GM18505 (cell line): Measurements from ENCODE around the gene NIM1K.
A peak's percentile ranks its signal among the peaks of the same experiment; 100 is the strongest.
"Not testable (repeated sequence)": the region's sequence is repeated elsewhere in the genome, so short reads cannot be mapped to it uniquely, and the experiment has no call there.

Experiments
- ATAC-seq: cut with Tn5 transposase; IDR thresholded peaks from one replicate; pipeline ENCODE4 v1.9.1; 2021; ENCODE audit not compliant: unreplicated experiment
- POLR2A ChIP-seq: IDR thresholded peaks from 4 replicates; pipeline ENCODE4 v1.6.1; 2011; ENCODE audit warnings: borderline replicate concordance; ENCODE audit not compliant: insufficient read depth, insufficient read length; ENCODE audit errors: extremely low read depth

Gene NIM1K

GRCh38 chr5:43191740-43192557 lies at the start of gene NIM1K:
Gene NIM1K, plus strand, starts transcription at chr5:43192225. Its CDS starts 53,551 bp downstream, at chr5:43245776.
- ATAC-seq = peak; percentile 74
- no peak for TF ChIP-seq POLR2A

DNA sequence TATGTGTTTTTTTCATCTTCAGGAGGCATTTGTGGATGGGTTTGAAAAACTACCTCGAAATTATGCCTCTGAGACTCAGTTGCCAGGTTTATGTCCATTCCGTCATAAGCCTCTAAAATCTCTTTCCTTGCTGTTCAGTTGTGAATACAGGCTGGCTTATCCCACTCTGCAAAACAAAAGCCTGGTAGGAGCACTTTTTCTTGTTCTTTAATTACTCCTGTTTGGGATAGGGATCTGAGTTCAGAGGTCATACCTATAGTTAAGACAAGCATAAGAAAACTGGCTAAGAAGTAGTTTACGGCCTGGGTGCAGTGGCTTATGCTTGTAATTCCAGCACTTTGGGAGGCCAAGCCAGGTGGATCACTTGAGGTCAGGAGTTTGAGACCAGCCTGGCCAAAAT lies 47.0 kb upstream of the NIM1K start:
- no peak for TF ChIP-seq POLR2A
- ATAC-seq = no peak

DNA sequence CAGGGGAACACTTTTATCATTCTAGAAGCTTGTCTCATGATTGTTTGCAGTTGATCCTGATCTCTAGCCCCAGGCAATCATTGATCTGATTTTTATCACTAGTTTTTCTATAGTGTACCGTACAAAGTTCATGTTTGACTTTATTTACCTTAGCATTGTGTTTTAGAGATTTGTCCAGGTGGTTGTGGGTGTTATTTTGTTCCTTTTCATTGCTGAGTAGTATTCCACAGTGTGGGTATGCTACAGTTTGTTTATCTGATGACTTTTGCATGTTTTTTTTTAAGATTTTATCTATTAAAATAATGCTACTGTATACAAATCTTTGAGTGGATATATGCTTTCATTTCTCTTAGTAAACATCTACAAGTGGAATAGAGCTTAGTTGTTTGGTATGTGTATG lies 45.1 kb upstream of the NIM1K start:
- no peak for TF ChIP-seq POLR2A
- no peak for ATAC-seq

DNA sequence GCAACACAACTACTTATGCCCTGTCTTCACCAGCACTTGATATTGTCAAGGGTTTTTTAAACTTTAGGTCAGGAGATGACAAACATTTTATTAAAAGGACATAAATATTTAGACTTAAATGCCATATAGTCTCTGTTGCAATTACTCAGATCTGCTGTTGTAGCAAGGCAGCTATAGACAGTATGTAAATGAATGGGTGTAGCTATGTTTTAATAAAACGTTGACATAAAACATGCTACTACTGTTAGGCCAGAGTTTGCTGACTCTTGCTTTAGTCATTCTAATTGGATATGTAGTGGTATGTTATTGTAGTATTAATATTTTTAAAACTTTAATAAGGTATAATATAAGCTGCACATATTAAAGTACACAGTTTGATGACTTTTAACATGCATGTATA lies 43.6 kb upstream of the NIM1K start:
- no peak for ATAC-seq
- TF ChIP-seq POLR2A = no peak

DNA sequence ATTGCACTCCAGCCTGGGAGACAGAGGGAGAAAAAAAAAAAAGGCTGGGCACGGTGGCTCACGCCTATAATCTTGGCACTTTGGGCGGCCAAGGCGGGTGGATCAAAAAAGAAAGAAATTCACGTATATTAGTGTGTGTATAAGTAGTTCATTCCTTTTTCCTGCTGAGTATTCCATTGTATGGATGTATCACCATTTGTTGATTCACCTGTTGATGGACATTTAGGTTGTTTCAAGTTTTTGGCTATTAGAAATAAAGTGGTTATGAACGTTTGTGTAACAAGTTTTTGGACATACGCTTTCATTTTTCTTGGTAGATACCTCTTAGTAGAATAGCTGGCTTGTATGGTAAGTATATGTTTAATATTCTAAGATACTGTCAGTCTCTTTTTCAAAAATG lies 42.8 kb upstream of the NIM1K start:
- no peak for TF ChIP-seq POLR2A
- no peak for ATAC-seq

DNA sequence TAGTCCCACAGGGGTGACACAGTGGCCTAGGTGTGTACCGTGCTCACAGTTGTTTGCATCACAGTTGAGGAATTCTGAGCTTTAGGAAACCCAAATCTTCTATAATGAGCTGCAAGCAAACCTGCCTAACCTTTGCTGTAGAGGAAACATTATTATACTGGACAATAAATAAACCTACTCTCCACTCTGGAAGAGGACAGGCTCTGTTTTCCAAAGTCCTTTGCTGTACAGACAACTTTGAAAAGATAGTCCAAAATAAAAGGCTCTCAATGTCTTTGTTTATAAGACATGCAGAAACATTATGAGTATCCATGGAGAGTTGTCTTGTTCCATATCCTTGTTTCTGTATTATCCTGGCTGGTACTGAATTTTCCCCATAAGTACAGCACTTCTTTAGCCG lies 42.0 kb upstream of the NIM1K start:
- no peak for ATAC-seq
- no peak for TF ChIP-seq POLR2A

DNA sequence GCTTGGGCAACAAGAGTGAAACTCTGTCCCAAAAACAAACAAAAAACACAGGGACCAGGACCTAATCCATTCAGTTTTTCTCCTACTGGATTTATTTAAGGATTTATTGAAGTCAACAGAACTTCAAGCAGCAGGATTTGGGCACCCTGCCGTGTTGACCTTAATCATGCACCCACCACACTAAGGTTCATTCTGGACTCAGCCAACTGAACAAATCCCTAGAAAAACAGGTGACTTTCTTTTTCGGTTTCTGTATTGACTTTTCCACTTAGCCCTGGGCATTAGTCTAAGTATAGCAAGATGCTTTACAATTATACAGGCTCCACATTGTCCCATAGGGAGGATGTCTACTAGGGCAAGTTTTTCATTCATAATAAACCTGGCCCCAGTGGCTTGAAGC lies 41.3 kb upstream of the NIM1K start:
- TF ChIP-seq POLR2A = no peak
- no peak for ATAC-seq

GRCh38 chr5:43152946-43153345 lies 39.1 kb upstream of the NIM1K start:
- no peak for TF ChIP-seq POLR2A
- ATAC-seq = no peak

DNA sequence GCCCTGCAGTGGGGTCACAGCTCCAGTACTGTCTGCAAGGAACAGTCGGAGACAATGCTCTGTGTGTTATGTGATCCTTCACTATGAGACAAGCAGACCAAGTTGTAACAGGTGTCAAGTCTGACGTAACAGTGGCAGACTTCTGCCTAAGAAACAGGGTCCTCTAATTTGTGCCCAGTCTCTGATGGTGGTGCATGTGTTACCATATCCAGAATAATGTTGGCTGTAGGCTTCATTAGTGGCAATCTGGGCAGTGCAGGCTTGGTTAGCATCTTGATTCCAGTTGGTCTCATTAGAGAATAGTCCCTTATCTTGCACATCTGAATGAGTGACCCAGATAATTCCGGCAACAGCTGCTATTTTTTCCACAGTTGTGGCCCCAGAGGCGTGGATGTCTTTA lies 37.6 kb upstream of the NIM1K start:
- ATAC-seq = no peak
- TF ChIP-seq POLR2A = no peak

DNA sequence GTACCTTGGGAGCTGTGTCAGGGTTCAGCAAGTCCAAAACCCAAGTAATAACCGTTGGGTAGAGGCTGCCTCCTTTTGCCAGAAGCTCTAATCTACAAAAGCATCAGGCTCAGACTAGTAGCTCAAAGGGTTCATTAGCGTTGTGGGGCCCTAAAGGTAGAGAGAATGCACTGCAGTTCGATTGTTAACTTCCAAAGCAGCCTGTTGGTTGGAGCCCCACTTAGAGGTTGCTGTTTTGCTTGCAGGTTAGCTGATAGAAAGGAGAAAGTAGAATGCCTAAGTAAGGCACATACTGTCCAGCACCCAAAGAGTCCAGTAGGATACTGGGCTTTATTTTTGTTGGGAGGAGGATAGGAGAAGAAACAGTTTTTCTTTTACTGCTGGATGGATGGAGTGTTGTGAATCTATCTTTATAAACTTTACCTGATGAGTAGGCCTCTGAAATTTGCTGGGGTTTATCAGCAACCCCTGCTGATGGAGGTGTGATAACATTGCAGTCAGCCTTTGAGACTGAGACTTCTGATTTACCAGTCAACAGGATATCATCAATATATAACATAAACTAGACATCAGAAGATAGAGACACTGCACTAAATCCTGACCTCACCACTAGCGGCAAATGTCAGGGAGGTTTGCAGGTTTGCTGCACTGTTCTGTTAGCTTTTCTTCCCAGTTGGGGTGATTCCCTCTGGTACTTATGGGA lies 36.5 kb upstream of the NIM1K start:
- ATAC-seq = no peak
- TF ChIP-seq POLR2A = no peak

DNA sequence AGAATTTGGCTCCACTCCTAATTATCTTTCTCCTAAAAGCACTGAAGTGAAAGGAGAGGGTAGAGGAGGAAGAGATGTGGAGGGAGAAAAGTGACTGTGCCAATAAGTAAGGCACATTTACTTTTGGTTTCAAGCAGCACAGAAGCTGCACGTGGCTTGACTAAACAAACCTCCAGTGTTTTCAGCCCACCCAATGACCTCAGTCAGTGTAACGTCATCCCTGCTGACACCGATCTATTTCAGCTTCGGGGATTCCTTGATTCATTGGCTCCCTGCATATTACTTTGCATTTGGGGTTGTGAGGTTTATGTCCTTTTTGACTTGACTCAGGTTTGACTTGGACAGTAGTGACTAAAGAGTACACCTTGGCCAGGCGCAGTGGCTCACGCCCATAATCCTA lies 35.6 kb upstream of the NIM1K start:
- no peak for ATAC-seq
- no peak for TF ChIP-seq POLR2A

GRCh38 chr5:43157068-43157467 lies 35.0 kb upstream of the NIM1K start:
- no peak for TF ChIP-seq POLR2A
- no peak for ATAC-seq

DNA sequence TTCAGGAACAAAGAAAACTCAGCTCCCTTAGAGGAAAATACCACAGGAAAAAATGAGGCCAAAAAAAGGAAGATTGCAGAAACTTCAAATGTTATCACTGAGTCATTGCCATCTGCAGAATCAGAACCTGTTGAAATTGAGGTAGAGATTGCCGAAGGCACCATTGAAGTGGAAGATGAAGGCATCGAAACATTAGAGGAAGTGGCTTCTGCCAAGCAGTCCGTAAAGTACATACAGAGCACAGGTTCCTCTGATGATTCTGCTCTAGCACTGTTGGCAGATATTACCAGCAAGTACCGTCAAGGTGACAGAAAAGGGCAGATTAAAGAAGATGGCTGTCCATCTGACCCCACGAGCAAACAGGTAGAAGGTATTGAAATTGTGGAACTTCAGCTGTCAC lies 30.8 kb upstream of the NIM1K start:
- ATAC-seq = no peak

GRCh38 chr5:43164801-43165200 lies 27.2 kb upstream of the NIM1K start:
- not testable (repeated sequence) for ATAC-seq

More for the DNA sequence above, 30.8 kb upstream of the NIM1K start:
- TF ChIP-seq POLR2A = no peak
